ENCODE measurements around the gene TENM3. TPM values are rescaled to one million over a fixed set of nuclear protein-coding genes. Genes with fewer than 3 reads are reported as not detected.
"Not testable (repeated sequence)": the region's sequence is repeated elsewhere in the genome, so short reads cannot be mapped to it uniquely, and the experiment has no call there.

TENM3 gene
- 33.9 and 40.5 TPM in 2 replicates for total RNA-seq (2014; rRNA removed; shearing (Covaris generic))

DNA sequence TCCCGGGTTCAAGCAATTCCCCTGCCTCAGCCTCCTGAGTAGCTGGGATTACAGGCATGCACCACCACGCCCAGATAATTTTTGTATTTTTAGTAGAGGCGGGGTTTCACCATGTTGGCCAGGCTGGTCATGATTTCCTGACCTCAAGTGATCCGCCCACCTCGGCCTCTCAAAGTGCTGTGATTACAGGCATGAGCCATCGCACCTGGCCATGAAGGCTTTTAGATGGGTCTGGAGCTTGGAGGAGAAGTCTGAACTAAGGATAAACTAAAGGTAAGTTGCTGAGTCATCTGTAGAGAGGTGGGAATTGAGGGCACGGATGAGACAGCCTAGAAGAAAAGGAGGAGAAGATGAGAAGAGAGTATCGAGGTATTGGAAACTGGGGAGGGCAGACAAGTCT is at the start of gene TENM3:
TSS of gene TENM3 (plus strand) at position 199 of the 400 bp plus-strand sequence. CDS start 80,619 bp downstream, outside the sequence.
- not testable (repeated sequence) for DNase-seq (ENCODE audit: low read depth)

DNA sequence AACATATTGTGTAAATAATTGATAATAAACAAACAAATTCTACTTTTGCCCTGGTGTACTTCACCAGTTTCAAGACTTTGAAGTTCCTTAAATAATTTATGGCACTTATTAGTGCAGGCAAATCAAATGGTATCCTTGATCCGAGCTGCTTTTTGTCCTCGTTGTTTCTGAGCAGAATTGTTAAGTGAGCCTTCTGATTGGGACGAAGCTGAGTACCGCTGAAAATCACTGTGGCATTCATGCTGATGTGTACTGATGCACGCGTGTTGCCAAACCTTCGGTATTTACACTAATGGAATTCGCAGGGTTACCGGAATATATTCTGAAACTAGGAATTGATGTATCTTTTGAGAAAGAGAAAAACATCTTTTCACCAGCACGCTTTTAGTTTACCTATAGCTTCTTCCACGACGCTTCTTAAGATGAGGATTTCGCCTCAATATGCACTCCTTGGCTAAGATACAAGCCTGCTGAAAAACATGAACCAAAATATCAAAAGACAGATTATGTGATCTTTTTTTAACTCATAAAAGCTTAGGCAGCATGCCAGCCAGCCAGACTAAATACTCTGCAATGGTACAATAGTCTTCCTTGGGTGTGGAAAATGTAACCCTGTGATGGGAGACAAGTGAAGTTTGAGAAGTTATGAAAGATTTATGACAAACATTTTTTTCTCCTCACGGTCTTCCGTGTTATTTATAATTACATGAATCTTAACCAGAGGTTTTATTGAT is 48.9 kb upstream of the TENM3 start:
- no peak for DNase-seq (ENCODE audit: low read depth)

DNA sequence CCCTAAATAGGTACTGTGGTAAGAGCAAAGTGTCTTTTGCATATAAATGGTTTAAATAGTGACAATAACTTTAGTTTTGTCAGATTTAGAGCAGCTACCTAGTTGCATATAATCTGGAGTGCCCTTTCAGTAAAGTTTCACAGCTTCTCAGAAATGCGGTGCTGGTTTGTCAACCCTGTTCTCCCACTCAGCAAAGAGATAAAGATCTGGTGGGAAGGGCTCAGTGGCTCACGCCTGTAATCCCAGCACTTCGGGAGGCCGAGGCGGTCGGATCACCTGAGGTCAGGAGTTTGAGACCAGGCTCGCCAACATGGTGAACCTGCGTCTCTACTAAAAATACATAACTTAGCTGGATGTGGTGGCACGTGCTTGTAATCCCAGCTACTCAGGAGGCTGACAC is 45.6 kb upstream of the TENM3 start:
- DNase-seq (ENCODE audit: low read depth): no peak

- DNase-seq (ENCODE audit: low read depth): no peak
Measured at GRCh38 chr4:182201871-182202270, 41.3 kb upstream of the TENM3 start.

- no peak for DNase-seq (ENCODE audit: low read depth)
Measured at GRCh38 chr4:182202650-182203049, 40.6 kb upstream of the TENM3 start.

DNA sequence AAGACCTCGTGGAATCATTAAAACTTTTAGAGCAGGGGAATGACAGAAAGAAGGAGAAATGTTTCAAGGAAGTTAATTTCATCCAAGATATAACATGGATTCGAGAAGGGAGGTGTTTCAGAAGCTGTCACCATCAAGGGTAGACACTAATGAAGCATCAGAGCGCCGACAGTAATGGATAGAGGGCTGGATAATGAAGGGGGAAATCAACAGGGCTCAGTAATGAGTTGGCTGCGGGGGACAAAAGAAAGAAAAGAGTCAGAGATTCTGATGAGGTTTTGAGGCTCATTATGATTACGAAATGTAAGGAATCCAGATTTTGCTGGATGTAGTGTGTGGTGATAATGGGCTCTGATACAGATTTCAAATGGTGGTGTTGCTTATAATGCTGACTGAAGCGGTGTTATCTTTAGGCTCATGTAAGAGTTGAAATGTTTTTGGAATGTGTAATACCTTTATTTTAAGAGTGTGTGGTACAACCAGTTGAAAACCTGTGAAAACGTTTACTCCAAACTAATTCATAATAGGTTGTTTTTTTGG is 39.3 kb upstream of the TENM3 start:
- DNase-seq (ENCODE audit: low read depth): no peak

- DNase-seq (ENCODE audit: low read depth): peak; percentile 54
Measured at GRCh38 chr4:182205306-182205705, 37.9 kb upstream of the TENM3 start.

GRCh38 chr4:182206266-182206665 is 36.9 kb upstream of the TENM3 start:
- no peak for DNase-seq (ENCODE audit: low read depth)

GRCh38 chr4:182206916-182207315 is 36.3 kb upstream of the TENM3 start:
- no peak for DNase-seq (ENCODE audit: low read depth)

GRCh38 chr4:182207830-182208396 is 35.3 kb upstream of the TENM3 start:
- peak; percentile 67 for DNase-seq (ENCODE audit: low read depth)

DNA sequence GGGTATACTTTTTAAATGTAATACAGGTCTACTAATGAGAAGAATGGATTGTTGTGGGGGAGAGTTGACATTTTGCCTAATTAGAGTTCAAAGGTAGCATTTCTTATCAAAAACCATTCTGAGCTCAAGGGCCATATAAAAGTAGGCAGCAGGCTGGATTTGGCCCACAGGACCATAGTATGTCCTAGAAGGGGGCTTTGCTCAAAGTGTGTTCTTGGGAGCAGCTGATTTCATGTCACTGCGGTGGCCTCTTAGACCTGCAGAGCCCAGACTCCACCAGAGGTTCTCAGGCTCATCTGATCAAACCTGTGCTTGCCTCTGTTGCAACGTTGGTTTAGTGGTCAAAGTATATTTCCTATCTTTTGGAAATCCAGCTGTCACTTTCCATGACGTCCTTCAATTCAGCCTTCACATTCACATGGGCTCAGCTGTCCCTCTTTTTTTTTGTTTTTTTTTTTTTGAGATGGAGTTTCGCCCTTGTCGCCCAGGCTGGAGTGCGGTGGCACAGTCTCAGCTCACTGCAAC is 34.6 kb upstream of the TENM3 start:
- DNase-seq (ENCODE audit: low read depth): no peak

DNA sequence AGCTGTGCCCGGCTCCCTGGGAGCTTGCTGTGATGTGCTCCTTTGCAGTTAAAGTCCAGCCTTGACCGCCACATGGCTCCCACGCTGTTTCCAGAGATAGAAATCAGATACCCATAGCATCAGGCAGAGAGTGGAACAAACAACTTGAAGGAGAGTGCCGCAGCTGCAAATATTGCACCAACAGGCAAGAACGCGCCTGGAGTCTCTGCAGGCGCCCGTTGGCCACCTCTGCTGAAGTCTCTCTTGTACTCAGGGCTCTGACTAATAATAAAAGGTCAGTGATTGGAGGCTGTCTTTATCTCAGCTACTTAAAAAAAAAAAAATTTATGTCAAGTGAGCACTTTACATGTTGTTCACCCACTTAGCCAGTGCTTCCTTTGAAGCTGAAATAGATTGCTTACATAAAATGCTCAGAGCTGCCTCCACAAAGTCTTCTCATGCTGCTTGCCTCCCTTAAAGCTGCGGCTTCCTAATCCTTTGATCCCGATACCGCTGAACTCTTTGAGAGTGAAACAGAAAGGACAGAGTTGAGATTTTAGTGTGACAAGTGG is 30.9 kb upstream of the TENM3 start:
- peak; percentile 63 for DNase-seq (ENCODE audit: low read depth)

- no peak for DNase-seq (ENCODE audit: low read depth)
Measured at GRCh38 chr4:182213004-182213403, 30.2 kb upstream of the TENM3 start.

- DNase-seq (ENCODE audit: low read depth): no peak
Measured at GRCh38 chr4:182215148-182215547, 28.1 kb upstream of the TENM3 start.

DNA sequence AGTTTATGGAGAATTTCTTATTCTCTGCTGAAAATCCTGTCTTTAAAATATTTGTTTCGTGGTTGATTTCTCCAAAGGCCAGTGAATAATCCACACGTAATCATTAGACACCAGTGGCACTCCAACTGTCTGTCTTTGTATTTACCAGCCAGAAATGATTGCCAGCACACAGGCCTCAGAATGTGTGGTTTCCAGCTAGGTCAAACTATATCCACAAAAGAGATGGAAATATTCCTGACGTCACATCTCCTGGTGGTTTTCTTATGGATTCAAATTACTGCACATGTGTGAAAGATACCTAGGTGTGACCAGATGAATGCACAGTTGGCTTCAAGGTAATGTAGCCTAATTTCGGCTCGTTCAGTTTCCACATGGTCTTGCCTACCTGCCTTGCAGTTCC is 27.2 kb upstream of the TENM3 start:
- DNase-seq (ENCODE audit: low read depth): no peak

GRCh38 chr4:182219411-182220056 is 23.7 kb upstream of the TENM3 start:
- DNase-seq (ENCODE audit: low read depth): peak; percentile 73

DNA sequence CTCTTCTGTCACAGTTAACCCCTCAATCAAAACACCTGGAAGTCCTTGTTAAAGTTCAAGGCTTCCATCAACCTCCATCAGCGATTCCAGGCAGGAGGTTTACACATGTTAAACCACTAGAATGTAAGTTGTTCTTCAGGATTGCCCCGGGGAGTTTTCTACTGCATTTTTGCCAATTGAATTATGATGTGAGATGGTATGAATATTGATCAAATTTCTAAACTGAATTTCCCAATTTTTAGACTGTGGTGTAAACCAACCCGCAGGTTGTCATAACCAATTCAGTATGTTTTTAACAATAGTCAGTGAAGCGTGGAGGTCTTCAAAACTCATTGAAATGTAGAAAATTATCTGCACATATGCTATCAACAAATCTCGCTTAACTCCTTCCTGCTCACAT is 21.2 kb upstream of the TENM3 start:
- no peak for DNase-seq (ENCODE audit: low read depth)

- DNase-seq (ENCODE audit: low read depth): no peak
Measured at GRCh38 chr4:182222766-182223165, 20.4 kb upstream of the TENM3 start.

- no peak for DNase-seq (ENCODE audit: low read depth)
Measured at GRCh38 chr4:182223708-182224107, 19.5 kb upstream of the TENM3 start.

- no peak for DNase-seq (ENCODE audit: low read depth)
Measured at GRCh38 chr4:182224192-182224850, 18.9 kb upstream of the TENM3 start.

GRCh38 chr4:182225257-182225852 is 17.8 kb upstream of the TENM3 start:
- no peak for DNase-seq (ENCODE audit: low read depth)

Data from Daoy (cell line).